Duodenal mucosa (tissue), 2 donors: ENCODE data around the gene NDUFB2.
"Not testable (repeated sequence)": the region's sequence is repeated elsewhere in the genome, so short reads cannot be mapped to it uniquely, and the experiment has no call there.

ENCODE experiments used
- H3K27ac ChIP-seq: one replicate; pipeline ENCODE4 v1.7.0; 2013; ENCODE audit warnings: low read depth, low read length
- H3K27me3 ChIP-seq, 2 donors: one replicate each; pipeline ENCODE4 v1.7.0; 2013; ENCODE audit warnings: low read length in 2 of 2, control low read depth in 1 of 2; ENCODE audit not compliant: insufficient read depth in 2 of 2, control insufficient read depth in 1 of 2
- H3K36me3 ChIP-seq, 2 donors: one replicate each; pipeline ENCODE4 v1.7.0; 2013; ENCODE audit warnings: low read length in 2 of 2, control low read depth in 1 of 2; ENCODE audit not compliant: insufficient read depth in 2 of 2, control insufficient read depth in 1 of 2
- H3K4me1 ChIP-seq, 2 donors: one replicate each; pipeline ENCODE4 v1.7.0; 2013; ENCODE audit warnings: low read length in 2 of 2, control low read depth in 1 of 2; ENCODE audit not compliant: insufficient read depth in 2 of 2, control insufficient read depth in 1 of 2
- H3K4me3 ChIP-seq, 2 donors: one replicate each; pipeline ENCODE4 v1.7.0; 2013; ENCODE audit warnings: low read length in 2 of 2, low read depth in 1 of 2
- H3K9ac ChIP-seq, 2 donors: one replicate each; pipeline ENCODE4 v1.7.0; 2013; ENCODE audit warnings: low read length in 2 of 2, low read depth in 1 of 2
- H3K9me3 ChIP-seq, 2 donors: one replicate each; pipeline ENCODE4 v1.7.0; 2013; ENCODE audit warnings: low read length in 2 of 2, control low read depth in 1 of 2; ENCODE audit not compliant: control insufficient read depth in 1 of 2

The NDUFB2 gene

GRCh38 chr7:140671966-140672365 is 24.5 kb upstream of the NDUFB2 start:
- H3K27ac ChIP-seq = no peak overlapping the region
- peak overlapping the region in 1 of 2 donors; percentile 32 for H3K4me3 ChIP-seq
- H3K9ac ChIP-seq = no peak overlapping the region

GRCh38 chr7:140672382-140673062 is 24.0 kb upstream of the NDUFB2 start, which contains the start of gene ADCK2:
Gene ADCK2, plus strand, starts transcription at chr7:140672945. Its CDS starts 386 bp downstream, at chr7:140673331.
- Histone ChIP-seq H3K36me3 (no peaks in the 10 kb centered on the region), H3K27ac (peak within 1 kb of the TSS; percentile 33), H3K27me3 (no peaks in the 10 kb centered on the region), H3K4me3 (peak within 1 kb of the TSS; percentile 73 to 82), H3K9ac (peak within 1 kb of the TSS; percentile 71 to 77), H3K9me3 (no peaks in the 10 kb centered on the region), H3K4me1 (peaks cover 11 to 24% of the 10 kb centered on the region in 2 donors)

More at GRCh38 chr7:140671966-140672365, 24.5 kb upstream of the NDUFB2 start:
- Histone ChIP-seq H3K27me3 (no peaks in the 10 kb centered on the region), H3K9me3 (no peaks in the 10 kb centered on the region), H3K36me3 (no peaks in the 10 kb centered on the region), H3K4me1 (peaks cover 11 to 24% of the 10 kb centered on the region in 2 donors)

- Histone ChIP-seq H3K9ac (peak overlapping the region; percentile 71 to 77), H3K27ac (peak overlapping the region; percentile 33), H3K9me3 (no peaks in the 10 kb centered on the region), H3K36me3 (no peaks in the 10 kb centered on the region), H3K27me3 (no peaks in the 10 kb centered on the region), H3K4me3 (peak overlapping the region; percentile 73 to 82), H3K4me1 (peaks cover 11 to 24% of the 10 kb centered on the region in 2 donors)
Measured at GRCh38 chr7:140673063-140673773, 23.3 kb upstream of the NDUFB2 start.

GRCh38 chr7:140673774-140674155 is 22.7 kb upstream of the NDUFB2 start:
- H3K4me3 ChIP-seq = peak overlapping the region; percentile 73 to 82
- peaks cover 0 to 2% of the 10 kb centered on the region in 2 donors for H3K36me3 ChIP-seq
- no peaks in the 10 kb centered on the region for H3K9me3 ChIP-seq
- no peak overlapping the region for H3K27ac ChIP-seq
- H3K9ac ChIP-seq = peak overlapping the region; percentile 71 to 77
- peaks cover 11 to 24% of the 10 kb centered on the region in 2 donors for H3K4me1 ChIP-seq
- no peaks in the 10 kb centered on the region for H3K27me3 ChIP-seq

GRCh38 chr7:140674356-140674800 is 22.1 kb upstream of the NDUFB2 start:
- H3K36me3 ChIP-seq = peaks cover 0 to 8% of the 10 kb centered on the region in 2 donors
- no peaks in the 10 kb centered on the region for H3K9me3 ChIP-seq
- no peak overlapping the region for H3K27ac ChIP-seq
- H3K9ac ChIP-seq = no peak overlapping the region
- peak overlapping the region; percentile 73 to 82 for H3K4me3 ChIP-seq
- peaks cover 11 to 24% of the 10 kb centered on the region in 2 donors for H3K4me1 ChIP-seq
- no peaks in the 10 kb centered on the region for H3K27me3 ChIP-seq

- no peaks in the 10 kb centered on the region for H3K9me3 ChIP-seq
- H3K4me3 ChIP-seq = no peak overlapping the region
- H3K4me1 ChIP-seq = peaks cover 11 to 24% of the 10 kb centered on the region in 2 donors
- no peaks in the 10 kb centered on the region for H3K27me3 ChIP-seq
- H3K36me3 ChIP-seq = peaks cover 0 to 9% of the 10 kb centered on the region in 2 donors
- no peak overlapping the region for H3K27ac ChIP-seq
- no peak overlapping the region for H3K9ac ChIP-seq
Measured at GRCh38 chr7:140674899-140675701, 21.4 kb upstream of the NDUFB2 start.

GRCh38 chr7:140675726-140676125 is 20.8 kb upstream of the NDUFB2 start:
- Histone ChIP-seq H3K4me3 (no peak overlapping the region), H3K9me3 (no peaks in the 10 kb centered on the region), H3K27me3 (no peaks in the 10 kb centered on the region), H3K9ac (no peak overlapping the region), H3K36me3 (peaks cover 0 to 15% of the 10 kb centered on the region in 2 donors), H3K4me1 (peaks cover 11 to 24% of the 10 kb centered on the region in 2 donors), H3K27ac (no peak overlapping the region)

GRCh38 chr7:140676306-140676705 is 20.2 kb upstream of the NDUFB2 start:
- no peak overlapping the region for H3K9ac ChIP-seq
- no peak overlapping the region for H3K4me3 ChIP-seq
- peaks cover 11 to 24% of the 10 kb centered on the region in 2 donors for H3K4me1 ChIP-seq
- H3K27me3 ChIP-seq = no peaks in the 10 kb centered on the region
- peaks cover 0 to 19% of the 10 kb centered on the region in 2 donors for H3K36me3 ChIP-seq
- no peak overlapping the region for H3K27ac ChIP-seq
- H3K9me3 ChIP-seq = no peaks in the 10 kb centered on the region

- H3K4me1 ChIP-seq = peaks cover 11 to 24% of the 10 kb centered on the region in 2 donors
- not testable (repeated sequence) for H3K27me3 ChIP-seq, H3K9ac ChIP-seq, H3K9me3 ChIP-seq, H3K4me3 ChIP-seq, H3K27ac ChIP-seq
- H3K36me3 ChIP-seq = peaks cover 0 to 23% of the 10 kb centered on the region in 2 donors
Measured at GRCh38 chr7:140676956-140677355, 19.6 kb upstream of the NDUFB2 start.
